Sigmoid colon (tissue), 7 donors: ENCODE results near the gene MRTFA. TPM values are rescaled to one million over a fixed set of nuclear protein-coding genes. Genes with fewer than 3 reads are reported as not detected.
"Not testable (repeated sequence)": the region's sequence is repeated elsewhere in the genome, so short reads cannot be mapped to it uniquely, and the experiment has no call there.

Experiments used
- DNase-seq: peaks from one replicate; pipeline ENCODE4 v3.0.0-alpha.2; 2019
- H3K27ac ChIP-seq, 4 donors: fragments of 200-600 bp; sonication (generic); one replicate each; pipeline ENCODE4 v1.5.1; 2016 to 2019; ENCODE audit warnings: mild to moderate bottlenecking in 1 of 4
- H3K27me3 ChIP-seq, 3 donors: fragments of 200-600 bp; sonication (generic); one replicate each; pipeline ENCODE4 v1.5.1; 2019; ENCODE audit warnings: mild to moderate bottlenecking in 1 of 3
- H3K36me3 ChIP-seq, 4 donors: fragments of 200-600 bp; sonication (generic); one replicate each; pipeline ENCODE4 v1.5.1; 2016 to 2019
- H3K4me1 ChIP-seq, 4 donors: fragments of 200-600 bp; sonication (generic); one replicate each; pipeline ENCODE4 v1.5.1; 2017 to 2019
- H3K4me3 ChIP-seq, 4 donors: fragments of 200-600 bp; sonication (generic); one replicate each; pipeline ENCODE4 v1.5.1; 2017 to 2019; ENCODE audit warnings: mild to moderate bottlenecking in 2 of 4, moderate library complexity in 1 of 4
- H3K9me3 ChIP-seq, 4 donors: fragments of 200-600 bp in 3 of 4; sonication (generic) in 3 of 4; one replicate each; pipeline versions ENCODE4 v1.5.1 to v1.6.1; 2013 to 2019
- CTCF ChIP-seq, 4 experiments: fragments of 450-650 bp in 3 of 4; fragments of 200-600 bp in 1 of 4; IDR thresholded peaks; one replicate each; pipeline ENCODE4 v1.5.1; 2016 to 2019; ENCODE audit warnings: antibody characterized with exemption in 4 of 4, mild to moderate bottlenecking in 3 of 4, moderate library complexity in 2 of 4
- EP300 ChIP-seq, 4 donors: sonication (generic); formaldehyde crosslinking; IDR thresholded peaks; one replicate each; pipeline ENCODE4 v1.6.1; 2017; ENCODE audit warnings: antibody characterized with exemption in 4 of 4
- POLR2A ChIP-seq, 2 donors: fragments of 450-650 bp; IDR thresholded peaks; one replicate each; pipeline ENCODE4 v1.6.1; 2016; ENCODE audit warnings: antibody characterized with exemption in 2 of 2, mild to moderate bottlenecking in 2 of 2, moderate library complexity in 2 of 2
- POLR2AphosphoS5 ChIP-seq, 4 donors: sonication (generic); formaldehyde crosslinking; IDR thresholded peaks; one replicate each; pipeline ENCODE4 v1.6.1; 2017; ENCODE audit warnings: antibody characterized with exemption in 4 of 4
- WGBS, 2 donors: extraction: QIAGEN DNeasy Blood & Tissue Kit; methylation state at CpG; one replicate each; pipeline ENCODE4 v1.1.7; 2013; 5-methylcytosine and 5-hydroxymethylcytosine counted together
- intact Hi-C: fragments of 100-400 bp; cut with DNase I; formaldehyde crosslinking; loops from one replicate; pipeline ENCODE4 v1.15.1; 2023
- polyA plus RNA-seq, 3 donors: library from polyadenylated mRNA; stranded (reverse); fragments of 200-250 nt; gene quantifications; one replicate each; pipeline ENCODE4 v1.2.3, GENCODE V29; 2013
- total RNA-seq, 4 donors: library from RNA; depleted of rRNA; stranded (reverse); fragments of >200 nt; gene quantifications; one replicate each; pipeline ENCODE4 v1.1.0, GENCODE V29; 2016
- donor health status: healthy with polysubstance abuse.
- donor health status: Bipolar disorder and iron deficiency.
- donor health status: healthy.

MRTFA gene
- total and polyA plus RNA-seq, 7 donors = 10.8 to 104 (median 29.2) TPM

GRCh38 chr22:40383905-40384304 lies 252.6 kb downstream of the MRTFA start:
- intact Hi-C loops = no loop called here
- Histone ChIP-seq H3K4me1 (peaks cover 0 to 9% (median 2%) of the 10 kb centered on the region in 4 donors), H3K36me3 (no peaks in the 10 kb centered on the region), H3K27ac (no peak overlapping the region), H3K9me3 (no peaks in the 10 kb centered on the region), H3K4me3 (no peak overlapping the region), H3K27me3 (no peaks in the 10 kb centered on the region)
- 86 to 93% methylated on average over 3 of the region's 3 CpGs for WGBS, 2 donors
- DNase-seq = no peak
- TF ChIP-seq POLR2A (IDR thresholded peaks at IDR 0.05) = no peak

GRCh38 chr22:40381461-40381860 lies 255.1 kb downstream of the MRTFA start:
- WGBS, 2 donors = 82 to 93% methylated on average over 3 of the region's 3 CpGs
- peaks cover 0 to 15% (median 2%) of the 10 kb centered on the region in 4 donors for H3K4me1 ChIP-seq

GRCh38 chr22:40378448-40378847 lies 258.1 kb downstream of the MRTFA start:
- 91 to 94% methylated on average over 11 of the region's 11 CpGs for WGBS, 2 donors
- H3K9me3 ChIP-seq, H3K36me3 ChIP-seq, DNase-seq, H3K27me3 ChIP-seq, H3K27ac ChIP-seq, H3K4me3 ChIP-seq, intact Hi-C loops, H3K4me1 ChIP-seq: not testable (repeated sequence)

More at GRCh38 chr22:40381461-40381860, 255.1 kb downstream of the MRTFA start:
- no peaks in the 10 kb centered on the region for H3K27me3 ChIP-seq
- no peak overlapping the region for H3K4me3 ChIP-seq
- no peak for DNase-seq
- H3K36me3 ChIP-seq = no peaks in the 10 kb centered on the region
- no peak overlapping the region for H3K27ac ChIP-seq
- intact Hi-C loops = no loop called here
- TF ChIP-seq POLR2A (IDR thresholded peaks at IDR 0.05) (no peak), CTCF (IDR thresholded peaks at IDR 0.05) (no peak), POLR2AphosphoS5 (IDR thresholded peaks at IDR 0.05) (no peak), EP300 (IDR thresholded peaks at IDR 0.05) (no peak)
- no peaks in the 10 kb centered on the region for H3K9me3 ChIP-seq

GRCh38 chr22:40377931-40378330 lies 258.6 kb downstream of the MRTFA start:
- Histone ChIP-seq H3K9me3 (no peaks in the 10 kb centered on the region), H3K4me1 (peaks cover 0 to 10% (median 2%) of the 10 kb centered on the region in 4 donors), H3K4me3 (no peak overlapping the region), H3K27ac (no peak overlapping the region), H3K27me3 (no peaks in the 10 kb centered on the region), H3K36me3 (no peaks in the 10 kb centered on the region)
- TF ChIP-seq POLR2A (IDR thresholded peaks at IDR 0.05) (no peak), EP300 (IDR thresholded peaks at IDR 0.05) (no peak), POLR2AphosphoS5 (IDR thresholded peaks at IDR 0.05) (no peak), CTCF (IDR thresholded peaks at IDR 0.05) (no peak)
- no peak for DNase-seq
- intact Hi-C loops = no loop called here
- 91 to 98% methylated on average over 2 of the region's 2 CpGs for WGBS, 2 donors

GRCh38 chr22:40376149-40376548 lies 260.4 kb downstream of the MRTFA start:
- Histone ChIP-seq H3K4me1 (peaks cover 0 to 24% (median 13%) of the 10 kb centered on the region in 4 donors), H3K27ac (no peak overlapping the region), H3K4me3 (no peak overlapping the region), H3K9me3 (no peaks in the 10 kb centered on the region), H3K27me3 (no peaks in the 10 kb centered on the region), H3K36me3 (no peaks in the 10 kb centered on the region)
- TF ChIP-seq POLR2AphosphoS5 (IDR thresholded peaks at IDR 0.05) = no peak
- TF ChIP-seq EP300 (IDR thresholded peaks at IDR 0.05) = no peak
- no peak for TF ChIP-seq CTCF (IDR thresholded peaks at IDR 0.05)
- WGBS, 2 donors = 69 to 87% methylated on average over 5 of the region's 5 CpGs
- intact Hi-C loops = no loop called here
- no peak for DNase-seq

- H3K9me3 ChIP-seq = no peaks in the 10 kb centered on the region
- no peak overlapping the region for H3K4me3 ChIP-seq
- 97 to 98% methylated on average over 8 of the region's 8 CpGs for WGBS, 2 donors
- H3K27me3 ChIP-seq = no peaks in the 10 kb centered on the region
- H3K4me1 ChIP-seq = peaks cover 0 to 29% (median 14%) of the 10 kb centered on the region in 4 donors
- TF ChIP-seq POLR2A (IDR thresholded peaks at IDR 0.05) (no peak), POLR2AphosphoS5 (IDR thresholded peaks at IDR 0.05) (no peak), CTCF (IDR thresholded peaks at IDR 0.05) (no peak), EP300 (IDR thresholded peaks at IDR 0.05) (no peak)
- DNase-seq = no peak
- H3K27ac ChIP-seq = no peak overlapping the region
- H3K36me3 ChIP-seq = no peaks in the 10 kb centered on the region
- intact Hi-C loops = loop anchor here (5.0 kb wide), 1 partner anchor 263 kb away; the partner anchor contains the start of gene MRTFA
Measured at GRCh38 chr22:40374567-40374966, 262.0 kb downstream of the MRTFA start.
